ENCODE results near the gene TTI1. TPM values are rescaled to one million over a fixed set of nuclear protein-coding genes. Genes with fewer than 3 reads are reported as not detected.

The TTI1 gene
- total and polyA plus RNA-seq, 9 donors = 9.3 to 19.7 (median 16.3) TPM

GRCh38 chr20:38063911-38064530 lies 30.8 kb upstream of the TTI1 start:
- no peaks in the 10 kb centered on the region for H3K4me1 ChIP-seq (ENCODE audit: insufficient read depth)
- WGBS, 3 donors = 82 to 84% (median 83%) methylated on average over 7 of the region's 7 CpGs
- no peak for DNase-seq
- intact Hi-C loops (cut with DNase I) = loop anchor here in 3 of 4 donors (5.0 to 10.0 kb wide), 3 partner anchors 103 to 253 kb away; partner anchors contain the start of gene TGM2 (in 1 of the 3)
- no peak overlapping the region for H3K27ac ChIP-seq
- no peaks in the 10 kb centered on the region for H3K27me3 ChIP-seq
- H3K4me3 ChIP-seq = no peak overlapping the region
- no peak for TF ChIP-seq CTCF (IDR thresholded peaks at IDR 0.05)
- TF ChIP-seq EP300 (IDR thresholded peaks at IDR 0.05) = no peak
- TF ChIP-seq POLR2A (IDR thresholded peaks at IDR 0.05) = no peak
- H3K36me3 ChIP-seq = no peaks in the 10 kb centered on the region
- H3K9me3 ChIP-seq = no peaks in the 10 kb centered on the region

- DNase-seq = no peak
- intact Hi-C loops (cut with DNase I) = loop anchor here in 3 of 4 donors (5.0 to 10.0 kb wide), 3 partner anchors 104 to 254 kb away; partner anchors contain the start of gene TGM2 (in 1 of the 3)
- no peaks in the 10 kb centered on the region for H3K36me3 ChIP-seq
- no peak overlapping the region for H3K4me3 ChIP-seq
- 79 to 84% (median 81%) methylated on average over 5 of the region's 5 CpGs for WGBS, 3 donors
- no peak overlapping the region for H3K27ac ChIP-seq
- H3K4me1 ChIP-seq (ENCODE audit: insufficient read depth) = no peaks in the 10 kb centered on the region
- TF ChIP-seq EP300 (IDR thresholded peaks at IDR 0.05) (no peak), CTCF (IDR thresholded peaks at IDR 0.05) (no peak), POLR2A (IDR thresholded peaks at IDR 0.05) (no peak)
- no peaks in the 10 kb centered on the region for H3K27me3 ChIP-seq
- no peaks in the 10 kb centered on the region for H3K9me3 ChIP-seq
Observed at GRCh38 chr20:38062890-38063289, 29.6 kb upstream of the TTI1 start.

DNA sequence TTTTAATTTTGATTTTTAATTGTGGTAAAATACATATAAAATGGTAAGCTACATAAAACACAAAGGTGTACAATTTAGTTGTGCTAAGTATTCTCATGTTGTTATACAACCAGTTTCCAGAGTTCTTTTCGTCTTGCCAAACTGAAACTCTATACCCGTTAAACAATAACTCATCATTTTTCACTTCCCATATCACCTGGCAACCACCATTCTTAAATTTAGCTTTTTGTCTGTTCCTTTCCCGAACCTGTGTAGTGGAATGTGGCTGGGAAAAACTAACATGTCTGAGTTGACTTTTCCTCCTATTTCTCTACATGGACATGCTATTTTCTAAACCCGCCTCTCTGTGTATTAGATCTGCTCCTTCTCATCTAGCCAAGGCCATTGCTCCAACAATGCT lies 27.9 kb upstream of the TTI1 start:
- DNase-seq = no peak
- no peak for TF ChIP-seq POLR2A (IDR thresholded peaks at IDR 0.05)
- TF ChIP-seq EP300 (IDR thresholded peaks at IDR 0.05) = no peak
- H3K27ac ChIP-seq = no peak overlapping the region
- H3K4me1 ChIP-seq (ENCODE audit: insufficient read depth) = no peaks in the 10 kb centered on the region
- H3K36me3 ChIP-seq = no peaks in the 10 kb centered on the region
- 80 to 81% (median 80%) methylated on average over 4 of the region's 4 CpGs for WGBS, 3 donors
- intact Hi-C loops (cut with DNase I) = loop anchor here in 3 of 4 donors (5.0 to 10.0 kb wide), 3 partner anchors 106 to 256 kb away; partner anchors contain the start of gene TGM2 (in 1 of the 3)
- H3K4me3 ChIP-seq = no peak overlapping the region
- no peaks in the 10 kb centered on the region for H3K27me3 ChIP-seq
- no peaks in the 10 kb centered on the region for H3K9me3 ChIP-seq

DNA sequence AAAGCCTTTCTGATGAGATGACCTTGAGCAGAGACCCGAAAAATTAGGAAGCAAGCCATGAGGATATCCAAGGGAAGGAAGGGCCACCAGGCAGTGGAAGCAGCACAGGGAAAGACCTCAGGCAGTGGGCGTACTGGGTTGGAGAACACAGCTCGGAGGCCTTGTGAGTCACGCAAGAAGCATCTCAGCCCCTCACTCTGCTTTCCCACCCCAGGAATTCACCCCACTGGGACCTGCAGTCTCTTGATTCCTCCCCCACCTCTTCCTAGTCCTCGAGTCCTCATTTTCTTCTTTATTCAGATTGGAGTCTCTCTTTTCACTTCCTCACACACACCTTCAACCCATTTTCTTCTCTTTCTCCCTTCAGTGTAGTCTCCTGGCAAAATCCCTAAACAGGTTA lies 27.3 kb upstream of the TTI1 start:
- Histone ChIP-seq H3K9me3 (no peaks in the 10 kb centered on the region), H3K4me3 (no peak overlapping the region), H3K4me1 (ENCODE audit: insufficient read depth) (no peaks in the 10 kb centered on the region), H3K36me3 (no peaks in the 10 kb centered on the region), H3K27me3 (no peaks in the 10 kb centered on the region), H3K27ac (no peak overlapping the region)
- 19 to 40% (median 30%) methylated on average over 5 of the region's 5 CpGs for WGBS, 3 donors
- intact Hi-C loops (cut with DNase I) = loop anchor here in 3 of 4 donors (5.0 to 10.0 kb wide), 3 partner anchors 107 to 257 kb away; partner anchors contain the start of gene TGM2 (in 1 of the 3)
- no peak for DNase-seq
- no peak for TF ChIP-seq POLR2A (IDR thresholded peaks at IDR 0.05)
- no peak for TF ChIP-seq CTCF (IDR thresholded peaks at IDR 0.05)
- no peak for TF ChIP-seq EP300 (IDR thresholded peaks at IDR 0.05)

- Histone ChIP-seq H3K9me3 (no peaks in the 10 kb centered on the region), H3K27ac (no peak overlapping the region), H3K4me3 (no peak overlapping the region), H3K27me3 (no peaks in the 10 kb centered on the region), H3K36me3 (no peaks in the 10 kb centered on the region), H3K4me1 (ENCODE audit: insufficient read depth) (no peaks in the 10 kb centered on the region)
- WGBS, 3 donors = 84 to 89% (median 86%) methylated on average over 5 of the region's 5 CpGs
- TF ChIP-seq CTCF (IDR thresholded peaks at IDR 0.05) (no peak), EP300 (IDR thresholded peaks at IDR 0.05) (no peak), POLR2A (IDR thresholded peaks at IDR 0.05) (no peak)
- intact Hi-C loops (cut with DNase I) = loop anchor here (5.0 to 10.0 kb wide), 6 partner anchors 107 to 262 kb away; partner anchors contain the start of gene TGM2 (in 2 of the 4)
- DNase-seq = no peak
Observed at GRCh38 chr20:38059832-38060231, 26.6 kb upstream of the TTI1 start.

All from ovary (tissue), 9 donors.